Measurements from ENCODE around the gene EIF2B2. TPM values are rescaled to one million over a fixed set of nuclear protein-coding genes. Genes with fewer than 3 reads are reported as not detected.

Gene EIF2B2
- total RNA-seq (10 to 100 TPM; 44.5 to 68.9 (median 54.6) TPM), polyA plus RNA-seq (10 to 100 TPM; 64.4 to 91.9 (median 74.8) TPM)
- long read RNA-seq, donor 1, full-length matches to known transcripts, result 19 of 20 reads
- long read RNA-seq, donor 1, partial matches to known transcripts, result 1 of 20 reads
- long read RNA-seq, donor 1, other reads (novel, unspliced or antisense), result 0 of 20 reads
- long read RNA-seq, donor 2, full-length matches to known transcripts, result 26 of 28 reads
- long read RNA-seq, donor 2, partial matches to known transcripts, result 2 of 28 reads
- long read RNA-seq, donor 2, other reads (novel, unspliced or antisense), result 0 of 28 reads

GRCh38 chr14:75002392-75003249 is at the start of gene EIF2B2:
Gene EIF2B2 (plus strand): TSS chr14:75002921. CDS start chr14:75002991, 70 bp downstream.
- Histone ChIP-seq H3K27me3 (ENCODE audit: insufficient read depth in 3 of 3, low read length in 2 of 3) (no peaks in the 10 kb centered on the region), H3K27ac (peak within 1 kb of the TSS; percentile 92), H3K4me1 (peaks cover 16% of the 10 kb centered on the region), H3K36me3 (ENCODE audit: insufficient read depth in 1 of 2, low read depth in 1 of 2) (peaks cover 9 to 39% of the 10 kb centered on the region in 2 donors), H3K9me3 (peaks cover 10% of the 10 kb centered on the region), H3K4me3 (peak within 1 kb of the TSS; percentile 92)
- peak; percentile 20 for TF ChIP-seq CTCF (IDR thresholded peaks at IDR 0.05)
- WGBS, 3 donors, result 0 to 1% (median 1%) methylated on average over 62 to 66 of the region's 66 CpGs
- peak; percentile 99 for ATAC-seq
- intact Hi-C loops (cut with DNase I), result loop anchor here (5.0 to 10.0 kb wide), 2 partner anchors 55 to 62 kb away; partner anchors contain the start of genes ACYP1 (in 1 of the 2) and ZC2HC1C (in 1 of the 2)
- peak; percentile 98 to 99 for DNase-seq

- DNase-seq (no peak), ATAC-seq (no peak)
- H3K27me3 ChIP-seq (ENCODE audit: insufficient read depth in 3 of 3, low read length in 2 of 3), result no peaks in the 10 kb centered on the region
- 81 to 86% (median 81%) methylated on average over 5 of the region's 5 CpGs for WGBS, 3 donors
- peak overlapping the region; percentile 66 for H3K4me3 ChIP-seq
- no peak overlapping the region for H3K27ac ChIP-seq
- TF ChIP-seq CTCF (IDR thresholded peaks at IDR 0.05), result no peak
- H3K9me3 ChIP-seq, result no peaks in the 10 kb centered on the region
- H3K4me1 ChIP-seq, result no peaks in the 10 kb centered on the region
- intact Hi-C loops (cut with DNase I), result no loop called here
- H3K36me3 ChIP-seq (ENCODE audit: insufficient read depth in 1 of 2, low read depth in 1 of 2), result no peaks in the 10 kb centered on the region
Measured at GRCh38 chr14:74953686-74954085, 49.0 kb upstream of the EIF2B2 start.

- DNase-seq, result peak in 1 of 2 donors; percentile 64
- Histone ChIP-seq H3K4me1 (no peaks in the 10 kb centered on the region), H3K27ac (peak overlapping the region; percentile 50), H3K27me3 (ENCODE audit: insufficient read depth in 3 of 3, low read length in 2 of 3) (no peaks in the 10 kb centered on the region), H3K36me3 (ENCODE audit: insufficient read depth in 1 of 2, low read depth in 1 of 2) (no peaks in the 10 kb centered on the region), H3K4me3 (peak overlapping the region; percentile 66), H3K9me3 (no peaks in the 10 kb centered on the region)
- intact Hi-C loops (cut with DNase I), result no loop called here
- 34 to 38% (median 38%) methylated on average over 17 to 18 of the region's 18 CpGs for WGBS, 3 donors
- ATAC-seq, result peak in 2 of 4 donors; percentile 6 to 14
- no peak for TF ChIP-seq CTCF (IDR thresholded peaks at IDR 0.05)
Measured at GRCh38 chr14:74954232-74954946, 48.3 kb upstream of the EIF2B2 start.

GRCh38 chr14:74954947-74955228 is 47.8 kb upstream of the EIF2B2 start:
- H3K9me3 ChIP-seq, result no peaks in the 10 kb centered on the region
- ATAC-seq, result peak in 2 of 4 donors; percentile 5 to 17
- DNase-seq, result no peak
- H3K4me1 ChIP-seq, result no peaks in the 10 kb centered on the region
- peak overlapping the region; percentile 66 for H3K4me3 ChIP-seq
- H3K27ac ChIP-seq, result peak overlapping the region; percentile 0
- TF ChIP-seq CTCF (IDR thresholded peaks at IDR 0.05), result no peak
- intact Hi-C loops (cut with DNase I), result no loop called here
- H3K36me3 ChIP-seq (ENCODE audit: insufficient read depth in 1 of 2, low read depth in 1 of 2), result no peaks in the 10 kb centered on the region
- WGBS, 3 donors, result 2 to 10% (median 2%) methylated on average over 3 of the region's 3 CpGs
- H3K27me3 ChIP-seq (ENCODE audit: insufficient read depth in 3 of 3, low read length in 2 of 3), result no peaks in the 10 kb centered on the region

Data from psoas muscle (tissue), 8 donors.